PC-3 (cell line): ENCODE data around the gene CHKB. TPM values are rescaled to one million over a fixed set of nuclear protein-coding genes. Genes with fewer than 3 reads are reported as not detected.

Source experiments
- ATAC-seq: fragments of 200-7000 bp; cut with Tn5 transposase; 2 replicates; pipeline ENCODE4 v1.9.1; 2020; ENCODE audit warnings: mild to moderate bottlenecking, moderate library complexity
- Bru-seq: library from RNA; stranded (reverse); fragments of 400-500 nt; gene quantifications from one replicate; lab custom pipeline; 2021; lab: Mats Ljungman, UMichigan
- BruChase-seq, 2 experiments: library from RNA; stranded (reverse); fragments of 400-500 nt; gene quantifications; one replicate each; lab custom pipeline; 2021; lab: Mats Ljungman, UMichigan
- BruUV-seq: library from RNA; stranded (reverse); fragments of 400-500 nt; replicated peaks from 2 replicates; lab custom pipeline; 2021; lab: Mats Ljungman, UMichigan
- CTCF ChIA-PET: fragments of 300-600 bp; sonication (Branson Sonifier 250); formaldehyde crosslinking; loops from one replicate; lab custom pipeline; 2022; ENCODE audit warnings: antibody characterized with exemption; lab: Charles Lee
- POLR2A ChIA-PET: fragments of 300-600 bp; sonication (Branson Sonifier 250); formaldehyde crosslinking; loops from one replicate; lab custom pipeline; 2022; ENCODE audit warnings: antibody characterized with exemption; ENCODE audit not compliant: unreplicated experiment; lab: Charles Lee
- DNase-seq: peaks from one replicate; pipeline ENCODE4 v3.0.0-alpha.2; 2015
- H2AFZ ChIP-seq: fragments of 300-600 bp; sonication (generic); 2 replicates; pipeline ENCODE4 v1.6.0; 2016; ENCODE audit warnings: antibody characterized with exemption, low read length
- H3F3A ChIP-seq: fragments of 300-600 bp; sonication (generic); one replicate; pipeline ENCODE4 v1.6.0; 2017; ENCODE audit warnings: antibody characterized with exemption, low read length, control low read depth, mild to moderate bottlenecking; ENCODE audit not compliant: unreplicated experiment
- H3K27ac ChIP-seq: fragments of 300-600 bp; sonication (generic); 2 replicates; pipeline ENCODE4 v1.5.1; 2016; ENCODE audit warnings: mild to moderate bottlenecking, low read length
- H3K27me3 ChIP-seq: fragments of 300-600 bp; sonication (generic); 2 replicates; pipeline ENCODE4 v1.6.1; 2016; ENCODE audit warnings: low read length, mixed read lengths
- H3K36me3 ChIP-seq: fragments of 300-600 bp; sonication (generic); 2 replicates; pipeline ENCODE4 v1.6.1; 2016; ENCODE audit warnings: low read depth, mixed run types, low read length, mixed read lengths
- H3K4me1 ChIP-seq: fragments of 300-600 bp; sonication (generic); 2 replicates; pipeline ENCODE4 v1.5.1; 2016; ENCODE audit warnings: low read length; ENCODE audit not compliant: insufficient read depth
- H3K4me2 ChIP-seq: fragments of 300-600 bp; sonication (generic); 2 replicates; pipeline ENCODE4 v1.6.0; 2016; ENCODE audit warnings: low read length
- H3K4me3 ChIP-seq: fragments of 300-600 bp; sonication (generic); 2 replicates; pipeline ENCODE4 v1.5.1; 2016; ENCODE audit warnings: mild to moderate bottlenecking, low read length, mixed read lengths
- H3K79me2 ChIP-seq: fragments of 300-600 bp; sonication (generic); 2 replicates; pipeline ENCODE4 v1.6.1; 2017; ENCODE audit warnings: low read length, mixed read lengths
- H3K9ac ChIP-seq: fragments of 300-600 bp; sonication (generic); 2 replicates; pipeline ENCODE4 v1.6.0; 2016; ENCODE audit warnings: mild to moderate bottlenecking, low read length
- H3K9me2 ChIP-seq: fragments of 300-600 bp; sonication (generic); replicated peaks from 2 replicates; pipeline ENCODE4 v1.6.1; 2016; ENCODE audit warnings: mixed run types, low read length, mixed read lengths
- H3K9me3 ChIP-seq: fragments of 300-600 bp; sonication (generic); 2 replicates; pipeline ENCODE4 v1.6.1; 2016; ENCODE audit warnings: low read length, mixed read lengths
- H4K20me1 ChIP-seq: fragments of 300-600 bp; sonication (generic); 2 replicates; pipeline ENCODE4 v1.6.1; 2016; ENCODE audit warnings: low read length, mixed read lengths
- CTCF ChIP-seq: fragments of 300-600 bp; sonication (generic); conservative IDR thresholded peaks from 2 replicates; pipeline ENCODE4 v1.5.1; 2017; ENCODE audit warnings: antibody characterized with exemption, low read depth, mild to moderate bottlenecking, low read length
- EZH2 ChIP-seq: fragments of 300-600 bp; sonication (generic); IDR thresholded peaks from one replicate; pipeline ENCODE4 v1.6.1; 2017; ENCODE audit warnings: antibody characterized with exemption, mild to moderate bottlenecking, low read length; ENCODE audit not compliant: unreplicated experiment
- EZH2phosphoT487 ChIP-seq: fragments of 300-600 bp; sonication (generic); IDR thresholded peaks from 2 replicates; pipeline ENCODE4 v1.6.1; 2018; ENCODE audit warnings: mild to moderate bottlenecking, antibody characterized with exemption, low read length, borderline replicate concordance
- intact Hi-C: fragments of 100-400 bp; cut with micrococcal nuclease; formaldehyde crosslinking; loops from 2 replicates; pipeline ENCODE4 v1.9.0; 2023
- long read RNA-seq: library from polyadenylated mRNA; unstranded; transcript quantifications from one replicate; pipeline ENCODE4 v2.0.0, GENCODE V29; 2021; ENCODE audit not compliant: unreplicated experiment
- total RNA-seq: library from RNA; depleted of rRNA; stranded (reverse); fragments of >200 nt; gene quantifications from 2 replicates; pipeline ENCODE4 v1.2.3, GENCODE V29; 2014; rRNA removed

The CHKB gene
- total RNA-seq (27.0 and 31.5 TPM in 2 replicates), Bru-seq, nascent RNA (percentile 80 among the genes with signal in this experiment), BruChase-seq, experiment 1, labeled RNA remaining after a 6-hour chase (percentile 90 among the genes with signal in this experiment), BruChase-seq, experiment 2, labeled RNA remaining after a 2-hour chase (percentile 86 among the genes with signal in this experiment)
- long read RNA-seq, transcript CHKB-201 (11 exons, 1,638 nt) = major isoform, 16 of 71 reads
- long read RNA-seq, transcript CHKB-208 (8 exons, 2,114 nt) = minor isoform, 13 of 71 reads
- long read RNA-seq, transcript CHKB-212 (9 exons, 2,069 nt) = minor isoform, 12 of 71 reads
- long read RNA-seq, partial matches to known transcripts = 11 of 71 reads
- long read RNA-seq, other reads (novel, unspliced or antisense) = 18 of 71 reads

GRCh38 chr22:50582493-50583293 lies at the start of gene CHKB:
Gene CHKB, minus strand, starts transcription at chr22:50582849. Its CDS starts 68 bp downstream, at chr22:50582781.
- peaks cover 18% of the 10 kb centered on the region for H3K79me2 ChIP-seq
- H3K27ac ChIP-seq = peak within 1 kb of the TSS; percentile 66
- no peaks in the 10 kb centered on the region for H3K9me2 ChIP-seq
- no peaks in the 10 kb centered on the region for H3K36me3 ChIP-seq
- peak within 1 kb of the TSS; percentile 97 for H2AFZ ChIP-seq
- H3K9ac ChIP-seq = peak within 1 kb of the TSS; percentile 97
- BruUV-seq = no TSS peak
- H3K27me3 ChIP-seq = no peaks in the 10 kb centered on the region
- DNase-seq (peak; percentile 96), ATAC-seq (peak; percentile 95)
- H3K4me1 ChIP-seq = peaks cover 5% of the 10 kb centered on the region
- H3F3A ChIP-seq = no peaks in the 10 kb centered on the region
- ChIA-PET POLR2A (interaction anchor here (0.6 kb wide), 1 partner anchor 57 kb away, joined by 3 read pairs; the partner anchor contains the start of gene SCO2), CTCF (interaction anchor here (0.6 kb wide), 1 partner anchor 36 kb away, joined by 3 read pairs; no protein-coding TSS in a partner anchor)
- H3K4me2 ChIP-seq = peak within 1 kb of the TSS; percentile 92
- intact Hi-C loops = loop anchor here (2.0 to 5.0 kb wide), 2 partner anchors 50 to 110 kb away; no protein-coding TSS in a partner anchor
- H3K9me3 ChIP-seq = no peaks in the 10 kb centered on the region
- H4K20me1 ChIP-seq = no peaks in the 10 kb centered on the region
- H3K4me3 ChIP-seq = peak within 1 kb of the TSS; percentile 77
- TF ChIP-seq EZH2phosphoT487 (no peak), CTCF (no peak), EZH2 (no peak)

- ATAC-seq (no peak), DNase-seq (no peak)
- no peaks in the 10 kb centered on the region for H3F3A ChIP-seq
- H4K20me1 ChIP-seq = no peaks in the 10 kb centered on the region
- H3K9me2 ChIP-seq = no peaks in the 10 kb centered on the region
- H3K4me3 ChIP-seq = no peak overlapping the region
- no peak overlapping the region for H3K9ac ChIP-seq
- intact Hi-C loops = no loop called here
- ChIA-PET CTCF (no interaction called here), POLR2A (no interaction called here)
- no peaks in the 10 kb centered on the region for H3K27me3 ChIP-seq
- no peak overlapping the region for H3K27ac ChIP-seq
- H3K36me3 ChIP-seq = no peaks in the 10 kb centered on the region
- peaks cover 13% of the 10 kb centered on the region for H3K4me1 ChIP-seq
- TF ChIP-seq EZH2phosphoT487 = no peak
- H3K9me3 ChIP-seq = no peaks in the 10 kb centered on the region
- BruUV-seq = no TSS peak
- H3K4me2 ChIP-seq = no peak overlapping the region
- H3K79me2 ChIP-seq = peaks cover 3% of the 10 kb centered on the region; the same call in 1 of the 2 replicates
- no peak overlapping the region for H2AFZ ChIP-seq
Observed at GRCh38 chr22:50630376-50630775, 47.7 kb upstream of the CHKB start.

- Histone ChIP-seq H3K79me2 (peaks cover 3% of the 10 kb centered on the region; the same call in 1 of the 2 replicates), H3F3A (no peaks in the 10 kb centered on the region), H3K36me3 (no peaks in the 10 kb centered on the region), H3K9me3 (no peaks in the 10 kb centered on the region), H4K20me1 (no peaks in the 10 kb centered on the region), H3K4me3 (peak overlapping the region; percentile 81), H3K9me2 (no peaks in the 10 kb centered on the region), H2AFZ (peak overlapping the region; percentile 91), H3K27ac (no peak overlapping the region), H3K4me2 (peak overlapping the region; percentile 81), H3K27me3 (no peaks in the 10 kb centered on the region), H3K9ac (peak overlapping the region; percentile 64), H3K4me1 (peaks cover 13% of the 10 kb centered on the region)
- CTCF ChIA-PET = no interaction called here
- POLR2A ChIA-PET = no interaction called here
- DNase-seq = no peak
- no peak for ATAC-seq
- TF ChIP-seq EZH2phosphoT487 (no peak), CTCF (no peak), EZH2 (no peak)
- intact Hi-C loops = loop anchor here (2.0 kb wide), 1 partner anchor 62 kb away; no protein-coding TSS in a partner anchor
- BruUV-seq = no TSS peak
Observed at GRCh38 chr22:50628543-50629134, 46.0 kb upstream of the CHKB start.
